WI38 (cell line): ENCODE measurements around the gene PCDHB8.
"Not testable (repeated sequence)": the region's sequence is repeated elsewhere in the genome, so short reads cannot be mapped to it uniquely, and the experiment has no call there.

ENCODE experiments used
- H3K4me3 ChIP-seq: 2 replicates; pipeline ENCODE4 v1.5.1; 2011; ENCODE audit warnings: low read depth, mild to moderate bottlenecking, control low read depth, low read length
- TF ChIP-seq, protein P1 (sequence below): IDR thresholded peaks from 2 replicates; pipeline ENCODE4 v1.5.1; 2012; ENCODE audit warnings: low read depth, mild to moderate bottlenecking, control low read depth, low read length

Gene PCDHB8

DNA sequence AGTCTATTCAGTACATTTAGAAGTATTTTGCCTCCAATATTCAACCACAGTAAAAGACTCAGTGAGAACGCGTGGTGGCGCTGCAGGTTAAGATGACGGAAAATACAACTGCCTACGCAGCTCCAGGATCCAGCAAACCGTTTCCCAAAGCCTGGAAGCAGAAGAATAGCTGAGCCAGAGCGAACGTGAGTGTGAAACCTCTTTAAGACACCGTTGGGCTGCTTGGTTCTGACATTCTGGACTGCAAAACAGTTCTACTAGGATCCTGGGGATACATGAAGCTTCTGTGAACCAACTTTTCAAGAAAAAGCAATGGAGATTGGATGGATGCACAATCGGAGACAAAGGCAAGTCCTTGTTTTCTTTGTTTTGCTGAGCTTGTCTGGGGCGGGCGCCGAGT lies 4.7 kb downstream of the PCDHB8 start, which contains the start of gene PCDHB16:
Gene PCDHB16, plus strand, starts transcription at position 140 of the 400 bp plus-strand sequence. Its CDS starts 173 bp downstream, at position 313.
- peak within 1 kb of the TSS; percentile 52 for H3K4me3 ChIP-seq
- TF ChIP-seq, protein P1, sequence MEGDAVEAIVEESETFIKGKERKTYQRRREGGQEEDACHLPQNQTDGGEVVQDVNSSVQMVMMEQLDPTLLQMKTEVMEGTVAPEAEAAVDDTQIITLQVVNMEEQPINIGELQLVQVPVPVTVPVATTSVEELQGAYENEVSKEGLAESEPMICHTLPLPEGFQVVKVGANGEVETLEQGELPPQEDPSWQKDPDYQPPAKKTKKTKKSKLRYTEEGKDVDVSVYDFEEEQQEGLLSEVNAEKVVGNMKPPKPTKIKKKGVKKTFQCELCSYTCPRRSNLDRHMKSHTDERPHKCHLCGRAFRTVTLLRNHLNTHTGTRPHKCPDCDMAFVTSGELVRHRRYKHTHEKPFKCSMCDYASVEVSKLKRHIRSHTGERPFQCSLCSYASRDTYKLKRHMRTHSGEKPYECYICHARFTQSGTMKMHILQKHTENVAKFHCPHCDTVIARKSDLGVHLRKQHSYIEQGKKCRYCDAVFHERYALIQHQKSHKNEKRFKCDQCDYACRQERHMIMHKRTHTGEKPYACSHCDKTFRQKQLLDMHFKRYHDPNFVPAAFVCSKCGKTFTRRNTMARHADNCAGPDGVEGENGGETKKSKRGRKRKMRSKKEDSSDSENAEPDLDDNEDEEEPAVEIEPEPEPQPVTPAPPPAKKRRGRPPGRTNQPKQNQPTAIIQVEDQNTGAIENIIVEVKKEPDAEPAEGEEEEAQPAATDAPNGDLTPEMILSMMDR: peak; percentile 31

DNA sequence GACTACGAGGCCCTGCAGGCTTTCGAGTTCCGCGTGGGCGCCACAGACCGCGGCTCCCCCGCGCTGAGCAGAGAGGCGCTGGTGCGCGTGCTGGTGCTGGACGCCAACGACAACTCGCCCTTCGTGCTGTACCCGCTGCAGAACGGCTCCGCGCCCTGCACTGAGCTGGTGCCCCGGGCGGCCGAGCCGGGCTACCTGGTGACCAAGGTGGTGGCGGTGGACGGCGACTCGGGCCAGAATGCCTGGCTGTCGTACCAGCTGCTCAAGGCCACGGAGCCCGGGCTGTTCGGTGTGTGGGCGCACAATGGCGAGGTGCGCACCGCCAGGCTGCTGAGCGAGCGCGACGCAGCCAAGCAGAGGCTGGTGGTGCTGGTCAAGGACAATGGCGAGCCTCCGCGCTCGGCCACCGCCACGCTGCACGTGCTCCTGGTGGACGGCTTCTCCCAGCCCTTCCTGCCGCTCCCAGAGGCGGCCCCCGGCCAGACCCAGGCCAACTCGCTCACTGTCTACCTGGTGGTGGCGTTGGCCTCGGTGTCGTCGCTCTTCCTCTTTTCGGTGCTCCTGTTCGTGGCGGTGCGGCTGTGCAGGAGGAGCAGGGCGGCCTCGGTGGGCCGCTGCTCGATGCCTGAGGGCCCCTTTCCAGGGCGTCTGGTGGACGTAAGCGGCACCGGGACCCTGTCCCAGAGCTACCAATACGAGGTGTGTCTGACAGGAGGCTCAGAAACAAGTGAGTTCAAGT lies 6.7 kb downstream of the PCDHB8 start:
- H3K4me3 ChIP-seq: not testable (repeated sequence)

DNA sequence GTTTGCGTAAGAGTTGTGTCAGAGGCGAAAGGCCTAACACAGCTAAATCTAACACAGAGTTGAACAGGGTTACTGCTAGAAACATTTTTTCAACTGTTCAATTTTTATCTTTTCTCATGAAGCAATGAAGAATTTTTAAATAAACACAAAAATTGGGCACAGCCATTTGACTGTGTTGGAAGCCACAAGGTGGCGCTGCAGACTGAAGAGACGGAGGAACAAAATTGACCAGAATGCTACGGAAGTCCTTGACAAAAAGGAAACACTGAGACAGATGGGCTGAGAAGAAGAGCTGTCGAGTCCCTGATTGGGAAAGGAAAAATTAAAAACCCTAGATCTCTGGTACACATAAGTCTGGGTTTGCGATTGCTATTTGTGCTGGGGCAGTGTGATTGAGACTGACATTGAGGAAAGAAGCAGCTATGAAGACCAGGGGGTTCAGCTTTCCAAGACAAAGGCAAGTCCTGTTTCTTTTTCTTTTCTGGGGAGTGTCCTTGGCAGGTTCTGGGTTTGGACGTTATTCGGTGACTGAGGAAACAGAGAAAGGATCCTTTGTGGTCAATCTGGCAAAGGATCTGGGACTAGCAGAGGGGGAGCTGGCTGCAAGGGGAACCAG lies 9.4 kb downstream of the PCDHB8 start, which contains the start of gene PCDHB9:
Gene PCDHB9, plus strand, starts transcription at position 265 of the 616 bp plus-strand sequence. Its CDS starts 158 bp downstream, at position 423.
- peak within 1 kb of the TSS; percentile 51 for H3K4me3 ChIP-seq
- TF ChIP-seq, protein P1: peak; percentile 58

DNA sequence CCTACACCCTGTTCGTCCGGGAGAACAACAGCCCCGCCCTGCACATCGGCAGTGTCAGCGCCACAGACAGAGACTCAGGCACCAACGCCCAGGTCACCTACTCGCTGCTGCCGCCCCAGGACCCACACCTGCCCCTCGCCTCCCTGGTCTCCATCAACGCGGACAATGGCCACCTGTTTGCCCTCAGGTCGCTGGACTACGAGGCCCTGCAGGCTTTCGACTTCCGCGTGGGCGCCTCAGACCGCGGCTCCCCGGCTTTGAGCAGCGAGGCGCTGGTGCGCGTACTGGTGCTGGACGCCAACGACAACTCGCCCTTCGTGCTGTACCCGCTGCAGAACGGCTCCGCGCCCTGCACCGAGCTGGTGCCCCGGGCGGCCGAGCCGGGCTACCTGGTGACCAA lies 11.1 kb downstream of the PCDHB8 start:
- H3K4me3 ChIP-seq: not testable (repeated sequence)

DNA sequence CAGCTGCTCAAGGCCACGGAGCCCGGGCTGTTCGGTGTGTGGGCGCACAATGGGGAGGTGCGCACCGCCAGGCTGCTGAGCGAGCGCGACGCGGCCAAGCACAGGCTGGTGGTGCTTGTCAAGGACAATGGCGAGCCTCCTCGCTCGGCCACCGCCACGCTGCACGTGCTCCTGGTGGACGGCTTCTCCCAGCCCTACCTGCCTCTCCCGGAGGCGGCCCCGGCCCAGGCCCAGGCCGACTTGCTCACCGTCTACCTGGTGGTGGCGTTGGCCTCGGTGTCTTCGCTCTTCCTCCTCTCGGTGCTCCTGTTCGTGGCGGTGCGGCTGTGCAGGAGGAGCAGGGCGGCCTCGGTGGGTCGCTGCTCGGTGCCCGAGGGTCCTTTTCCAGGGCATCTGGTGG lies 11.5 kb downstream of the PCDHB8 start:
- not testable (repeated sequence) for H3K4me3 ChIP-seq

DNA sequence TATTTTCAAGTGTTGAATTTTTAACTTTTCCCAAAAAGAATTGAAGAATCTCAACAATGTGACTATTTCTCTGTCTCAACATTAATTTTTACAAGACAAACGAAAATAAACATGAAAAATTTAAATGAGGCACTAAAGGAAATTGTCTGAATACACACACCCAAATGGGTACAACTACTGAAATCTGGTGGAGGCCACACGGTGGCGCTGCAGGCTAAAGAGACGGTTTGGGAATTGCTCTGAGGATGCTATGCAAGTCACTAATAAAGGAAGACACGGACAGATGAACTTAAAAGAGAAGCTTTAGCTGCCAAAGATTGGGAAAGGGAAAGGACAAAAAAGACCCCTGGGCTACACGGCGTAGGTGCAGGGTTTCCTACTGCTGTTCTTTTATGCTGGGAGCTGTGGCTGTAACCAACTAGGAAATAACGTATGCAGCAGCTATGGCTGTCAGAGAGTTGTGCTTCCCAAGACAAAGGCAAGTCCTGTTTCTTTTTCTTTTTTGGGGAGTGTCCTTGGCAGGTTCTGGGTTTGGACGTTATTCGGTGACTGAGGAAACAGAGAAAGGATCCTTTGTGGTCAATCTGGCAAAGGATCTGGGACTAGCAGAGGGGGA lies 14.6 kb downstream of the PCDHB8 start, which contains the start of gene PCDHB10:
Gene PCDHB10, plus strand, starts transcription at position 244 of the 616 bp plus-strand sequence. Its CDS starts 200 bp downstream, at position 444.
- H3K4me3 ChIP-seq: peak within 1 kb of the TSS; percentile 10; the same call in 1 of the 2 replicates
- TF ChIP-seq, protein P1: peak; percentile 74

DNA sequence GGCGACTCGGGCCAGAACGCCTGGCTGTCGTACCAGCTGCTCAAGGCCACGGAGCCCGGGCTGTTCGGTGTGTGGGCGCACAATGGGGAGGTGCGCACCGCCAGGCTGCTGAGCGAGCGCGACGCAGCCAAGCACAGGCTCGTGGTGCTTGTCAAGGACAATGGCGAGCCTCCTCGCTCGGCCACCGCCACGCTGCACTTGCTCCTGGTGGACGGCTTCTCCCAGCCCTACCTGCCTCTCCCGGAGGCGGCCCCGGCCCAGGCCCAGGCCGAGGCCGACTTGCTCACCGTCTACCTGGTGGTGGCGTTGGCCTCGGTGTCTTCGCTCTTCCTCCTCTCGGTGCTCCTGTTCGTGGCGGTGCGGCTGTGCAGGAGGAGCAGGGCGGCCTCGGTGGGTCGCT lies 16.7 kb downstream of the PCDHB8 start:
- H3K4me3 ChIP-seq: not testable (repeated sequence)

DNA sequence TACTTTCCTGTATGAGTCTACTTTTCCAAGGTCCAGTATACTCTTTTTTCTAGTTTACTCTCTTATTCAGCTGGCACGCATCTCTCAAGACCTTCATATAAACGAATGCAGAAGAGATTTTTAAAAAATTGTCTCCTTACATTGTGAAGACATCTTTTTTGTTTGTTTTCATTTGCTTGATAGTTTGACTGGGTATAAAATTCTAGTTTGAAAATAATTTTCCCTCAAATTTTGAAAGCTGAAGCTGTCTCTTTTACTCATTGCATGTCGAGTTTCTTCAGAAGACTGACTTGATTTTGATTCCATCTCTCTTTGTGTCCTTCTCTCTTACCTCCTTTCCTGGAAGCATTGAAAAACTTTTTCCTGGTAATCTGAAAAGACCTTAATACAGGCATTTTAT lies 18.8 kb downstream of the PCDHB8 start:
- H3K4me3 ChIP-seq: no peak overlapping the region
- TF ChIP-seq, protein P1: no peak
